K562 (cell line): ENCODE measurements around the gene MED13L. TPM values are rescaled to one million over a fixed set of nuclear protein-coding genes. Genes with fewer than 3 reads are reported as not detected.

Experiments
- FOXP1 ChIP-seq: sonication (generic); formaldehyde crosslinking; IDR thresholded peaks from 2 replicates; pipeline ENCODE4 v1.8.0; 2022; ENCODE audit warnings: mild to moderate bottlenecking, missing genetic modification reagents
- KDM4B ChIP-seq, 2 experiments: fragments of 450-650 bp in 1 of 2; sonication (generic) in 1 of 2; IDR thresholded peaks; 2 replicates each; pipeline ENCODE4 v1.6.1; 2016 to 2017; ENCODE audit warnings: borderline replicate concordance in 2 of 2, antibody characterized with exemption in 1 of 2, low read depth in 1 of 2, mild to moderate bottlenecking in 1 of 2
- LARP7 ChIP-seq: fragments of 450-650 bp; IDR thresholded peaks from 2 replicates; pipeline ENCODE4 v1.6.1; 2016
- RBM34 ChIP-seq: fragments of 200-400 bp; formaldehyde crosslinking; IDR thresholded peaks from 2 replicates; pipeline ENCODE4 v1.6.1; 2018; ENCODE audit warnings: low read length, borderline replicate concordance; ENCODE audit not compliant: insufficient read depth
- SMAD1 ChIP-seq: fragments of 150-350 bp; IDR thresholded peaks from 2 replicates; pipeline ENCODE4 v1.6.1; 2014; ENCODE audit warnings: low read length, low read depth; ENCODE audit not compliant: partially characterized antibody
- ZNF586 ChIP-seq: fragments of 450-650 bp; formaldehyde crosslinking; conservative IDR thresholded peaks from 2 replicates; pipeline ENCODE4 v1.4.0; 2020; ENCODE audit warnings: mild to moderate bottlenecking, moderate library complexity
- ZNF77 ChIP-seq: fragments of 250-450 bp; sonication (Bioruptor Pico); IDR thresholded peaks from 2 replicates; pipeline ENCODE4 v1.5.0; 2020
- polyA plus RNA-seq, 8 experiments: library from polyadenylated mRNA; depleted of rRNA in 4 of 8; stranded (reverse) in 5 of 8; unstranded in 3 of 8; fragments of >200 nt; fragmentation: Nextera tagmentation in 2 of 8; fragmentation: Illumina TruSeq in 1 of 8; extraction: Ambion mirVana in 2 of 8; extraction: Trizol in 1 of 8; gene quantifications; 2 replicates each; pipeline versions ENCODE4 v1.2.1 to v1.2.3, GENCODE V29; 2011 to 2014; ENCODE audit warnings: inconsistent platforms in 1 of 8, missing spikeins in 1 of 8
- total RNA-seq, 7 experiments: library from RNA; depleted of rRNA in 6 of 7; stranded (reverse); fragments of >200 nt in 6 of 7; fragmentation: Illumina TruSeq in 2 of 7; extraction: Trizol in 2 of 7; gene quantifications; 2 replicates each; pipeline versions ENCODE4 v1.2.1 to v1.2.3, GENCODE V29; 2011 to 2021; ENCODE audit warnings: low replicate concordance in 1 of 7
- TF ChIP-seq, protein P1 (sequence below): fragments of 450-650 bp; formaldehyde crosslinking; IDR thresholded peaks from 2 replicates; pipeline ENCODE4 v1.4.0; 2020; ENCODE audit warnings: mild to moderate bottlenecking, moderate library complexity
- TF ChIP-seq, protein P2 (sequence below): fragments of 450-650 bp; IDR thresholded peaks from 2 replicates; pipeline ENCODE4 v1.6.1; 2016; ENCODE audit warnings: mild to moderate bottlenecking, moderate library complexity
- TF ChIP-seq, protein P3 (sequence below): sonication (generic); formaldehyde crosslinking; IDR thresholded peaks from 2 replicates; pipeline ENCODE4 v1.8.0; 2022; ENCODE audit warnings: mild to moderate bottlenecking, missing genetic modification reagents
- TF ChIP-seq, protein P4 (sequence below), 2 experiments: fragments of 450-650 bp; IDR thresholded peaks; 2 replicates each; pipeline ENCODE4 v1.6.1; 2016

MED13L gene
- total and polyA plus RNA-seq, 9 of the 15 experiments (the other 6 are each of a cell fraction or from before 2014, with no cell fraction given), result 13.4 to 90.3 (median 36.9) TPM

DNA sequence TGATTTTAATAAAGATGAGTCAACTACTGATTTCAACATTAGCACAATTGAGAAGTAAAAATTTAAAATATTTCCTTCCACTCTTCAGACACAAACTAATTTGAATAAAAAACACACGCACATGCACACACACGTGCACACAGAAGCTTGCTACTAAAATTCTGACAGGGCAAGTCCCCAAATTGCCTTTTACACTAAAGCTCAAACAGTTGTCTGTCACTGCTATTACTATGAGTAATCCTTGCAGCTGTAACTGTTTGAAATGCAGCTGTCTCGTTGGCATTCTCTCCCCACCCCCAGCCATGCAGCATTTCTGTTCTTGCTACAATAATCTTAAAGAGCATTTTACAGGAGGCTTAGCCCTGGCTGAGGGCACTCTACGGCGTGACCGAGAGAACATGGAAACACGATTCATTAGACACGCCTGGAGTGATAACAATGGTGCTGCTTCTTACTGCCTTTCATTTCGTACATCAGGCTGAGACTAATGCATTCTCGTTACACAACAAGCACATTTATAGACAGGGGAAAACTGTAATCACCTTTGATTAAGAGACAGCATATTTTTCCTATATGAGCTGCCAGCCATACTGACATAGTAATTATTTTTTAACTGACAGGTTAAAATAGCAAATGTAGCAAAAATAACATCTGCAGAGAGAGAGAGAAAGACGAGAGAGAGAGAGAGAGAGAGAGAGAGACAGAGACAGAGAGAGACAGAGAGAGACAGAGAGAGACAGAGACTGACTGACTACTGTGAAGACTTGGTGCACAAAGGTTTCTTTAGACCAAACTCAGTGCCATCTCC is 153.8 kb downstream of the MED13L start (continued):
- TF ChIP-seq KDM4B (IDR thresholded peaks at IDR 0.05; ENCODE audit: borderline replicate concordance in 2 of 2, low read depth in 1 of 2), result no peak
- no peak for TF ChIP-seq ZNF77
- no peak for TF ChIP-seq LARP7
- TF ChIP-seq, protein P1, sequence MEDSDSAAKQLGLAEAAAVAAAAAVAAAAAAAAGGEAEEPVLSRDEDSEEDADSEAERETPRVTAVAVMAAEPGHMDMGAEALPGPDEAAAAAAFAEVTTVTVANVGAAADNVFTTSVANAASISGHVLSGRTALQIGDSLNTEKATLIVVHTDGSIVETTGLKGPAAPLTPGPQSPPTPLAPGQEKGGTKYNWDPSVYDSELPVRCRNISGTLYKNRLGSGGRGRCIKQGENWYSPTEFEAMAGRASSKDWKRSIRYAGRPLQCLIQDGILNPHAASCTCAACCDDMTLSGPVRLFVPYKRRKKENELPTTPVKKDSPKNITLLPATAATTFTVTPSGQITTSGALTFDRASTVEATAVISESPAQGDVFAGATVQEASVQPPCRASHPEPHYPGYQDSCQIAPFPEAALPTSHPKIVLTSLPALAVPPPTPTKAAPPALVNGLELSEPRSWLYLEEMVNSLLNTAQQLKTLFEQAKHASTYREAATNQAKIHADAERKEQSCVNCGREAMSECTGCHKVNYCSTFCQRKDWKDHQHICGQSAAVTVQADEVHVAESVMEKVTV, result no peak
- TF ChIP-seq, protein P2, sequence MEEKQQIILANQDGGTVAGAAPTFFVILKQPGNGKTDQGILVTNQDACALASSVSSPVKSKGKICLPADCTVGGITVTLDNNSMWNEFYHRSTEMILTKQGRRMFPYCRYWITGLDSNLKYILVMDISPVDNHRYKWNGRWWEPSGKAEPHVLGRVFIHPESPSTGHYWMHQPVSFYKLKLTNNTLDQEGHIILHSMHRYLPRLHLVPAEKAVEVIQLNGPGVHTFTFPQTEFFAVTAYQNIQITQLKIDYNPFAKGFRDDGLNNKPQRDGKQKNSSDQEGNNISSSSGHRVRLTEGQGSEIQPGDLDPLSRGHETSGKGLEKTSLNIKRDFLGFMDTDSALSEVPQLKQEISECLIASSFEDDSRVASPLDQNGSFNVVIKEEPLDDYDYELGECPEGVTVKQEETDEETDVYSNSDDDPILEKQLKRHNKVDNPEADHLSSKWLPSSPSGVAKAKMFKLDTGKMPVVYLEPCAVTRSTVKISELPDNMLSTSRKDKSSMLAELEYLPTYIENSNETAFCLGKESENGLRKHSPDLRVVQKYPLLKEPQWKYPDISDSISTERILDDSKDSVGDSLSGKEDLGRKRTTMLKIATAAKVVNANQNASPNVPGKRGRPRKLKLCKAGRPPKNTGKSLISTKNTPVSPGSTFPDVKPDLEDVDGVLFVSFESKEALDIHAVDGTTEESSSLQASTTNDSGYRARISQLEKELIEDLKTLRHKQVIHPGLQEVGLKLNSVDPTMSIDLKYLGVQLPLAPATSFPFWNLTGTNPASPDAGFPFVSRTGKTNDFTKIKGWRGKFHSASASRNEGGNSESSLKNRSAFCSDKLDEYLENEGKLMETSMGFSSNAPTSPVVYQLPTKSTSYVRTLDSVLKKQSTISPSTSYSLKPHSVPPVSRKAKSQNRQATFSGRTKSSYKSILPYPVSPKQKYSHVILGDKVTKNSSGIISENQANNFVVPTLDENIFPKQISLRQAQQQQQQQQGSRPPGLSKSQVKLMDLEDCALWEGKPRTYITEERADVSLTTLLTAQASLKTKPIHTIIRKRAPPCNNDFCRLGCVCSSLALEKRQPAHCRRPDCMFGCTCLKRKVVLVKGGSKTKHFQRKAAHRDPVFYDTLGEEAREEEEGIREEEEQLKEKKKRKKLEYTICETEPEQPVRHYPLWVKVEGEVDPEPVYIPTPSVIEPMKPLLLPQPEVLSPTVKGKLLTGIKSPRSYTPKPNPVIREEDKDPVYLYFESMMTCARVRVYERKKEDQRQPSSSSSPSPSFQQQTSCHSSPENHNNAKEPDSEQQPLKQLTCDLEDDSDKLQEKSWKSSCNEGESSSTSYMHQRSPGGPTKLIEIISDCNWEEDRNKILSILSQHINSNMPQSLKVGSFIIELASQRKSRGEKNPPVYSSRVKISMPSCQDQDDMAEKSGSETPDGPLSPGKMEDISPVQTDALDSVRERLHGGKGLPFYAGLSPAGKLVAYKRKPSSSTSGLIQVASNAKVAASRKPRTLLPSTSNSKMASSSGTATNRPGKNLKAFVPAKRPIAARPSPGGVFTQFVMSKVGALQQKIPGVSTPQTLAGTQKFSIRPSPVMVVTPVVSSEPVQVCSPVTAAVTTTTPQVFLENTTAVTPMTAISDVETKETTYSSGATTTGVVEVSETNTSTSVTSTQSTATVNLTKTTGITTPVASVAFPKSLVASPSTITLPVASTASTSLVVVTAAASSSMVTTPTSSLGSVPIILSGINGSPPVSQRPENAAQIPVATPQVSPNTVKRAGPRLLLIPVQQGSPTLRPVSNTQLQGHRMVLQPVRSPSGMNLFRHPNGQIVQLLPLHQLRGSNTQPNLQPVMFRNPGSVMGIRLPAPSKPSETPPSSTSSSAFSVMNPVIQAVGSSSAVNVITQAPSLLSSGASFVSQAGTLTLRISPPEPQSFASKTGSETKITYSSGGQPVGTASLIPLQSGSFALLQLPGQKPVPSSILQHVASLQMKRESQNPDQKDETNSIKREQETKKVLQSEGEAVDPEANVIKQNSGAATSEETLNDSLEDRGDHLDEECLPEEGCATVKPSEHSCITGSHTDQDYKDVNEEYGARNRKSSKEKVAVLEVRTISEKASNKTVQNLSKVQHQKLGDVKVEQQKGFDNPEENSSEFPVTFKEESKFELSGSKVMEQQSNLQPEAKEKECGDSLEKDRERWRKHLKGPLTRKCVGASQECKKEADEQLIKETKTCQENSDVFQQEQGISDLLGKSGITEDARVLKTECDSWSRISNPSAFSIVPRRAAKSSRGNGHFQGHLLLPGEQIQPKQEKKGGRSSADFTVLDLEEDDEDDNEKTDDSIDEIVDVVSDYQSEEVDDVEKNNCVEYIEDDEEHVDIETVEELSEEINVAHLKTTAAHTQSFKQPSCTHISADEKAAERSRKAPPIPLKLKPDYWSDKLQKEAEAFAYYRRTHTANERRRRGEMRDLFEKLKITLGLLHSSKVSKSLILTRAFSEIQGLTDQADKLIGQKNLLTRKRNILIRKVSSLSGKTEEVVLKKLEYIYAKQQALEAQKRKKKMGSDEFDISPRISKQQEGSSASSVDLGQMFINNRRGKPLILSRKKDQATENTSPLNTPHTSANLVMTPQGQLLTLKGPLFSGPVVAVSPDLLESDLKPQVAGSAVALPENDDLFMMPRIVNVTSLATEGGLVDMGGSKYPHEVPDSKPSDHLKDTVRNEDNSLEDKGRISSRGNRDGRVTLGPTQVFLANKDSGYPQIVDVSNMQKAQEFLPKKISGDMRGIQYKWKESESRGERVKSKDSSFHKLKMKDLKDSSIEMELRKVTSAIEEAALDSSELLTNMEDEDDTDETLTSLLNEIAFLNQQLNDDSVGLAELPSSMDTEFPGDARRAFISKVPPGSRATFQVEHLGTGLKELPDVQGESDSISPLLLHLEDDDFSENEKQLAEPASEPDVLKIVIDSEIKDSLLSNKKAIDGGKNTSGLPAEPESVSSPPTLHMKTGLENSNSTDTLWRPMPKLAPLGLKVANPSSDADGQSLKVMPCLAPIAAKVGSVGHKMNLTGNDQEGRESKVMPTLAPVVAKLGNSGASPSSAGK, result no peak
- TF ChIP-seq, protein P3, sequence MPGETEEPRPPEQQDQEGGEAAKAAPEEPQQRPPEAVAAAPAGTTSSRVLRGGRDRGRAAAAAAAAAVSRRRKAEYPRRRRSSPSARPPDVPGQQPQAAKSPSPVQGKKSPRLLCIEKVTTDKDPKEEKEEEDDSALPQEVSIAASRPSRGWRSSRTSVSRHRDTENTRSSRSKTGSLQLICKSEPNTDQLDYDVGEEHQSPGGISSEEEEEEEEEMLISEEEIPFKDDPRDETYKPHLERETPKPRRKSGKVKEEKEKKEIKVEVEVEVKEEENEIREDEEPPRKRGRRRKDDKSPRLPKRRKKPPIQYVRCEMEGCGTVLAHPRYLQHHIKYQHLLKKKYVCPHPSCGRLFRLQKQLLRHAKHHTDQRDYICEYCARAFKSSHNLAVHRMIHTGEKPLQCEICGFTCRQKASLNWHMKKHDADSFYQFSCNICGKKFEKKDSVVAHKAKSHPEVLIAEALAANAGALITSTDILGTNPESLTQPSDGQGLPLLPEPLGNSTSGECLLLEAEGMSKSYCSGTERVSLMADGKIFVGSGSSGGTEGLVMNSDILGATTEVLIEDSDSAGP (CRISPR knock-in tag), result no peak
- TF ChIP-seq SMAD1, result no peak
- no peak for TF ChIP-seq FOXP1
- TF ChIP-seq, protein P4, sequence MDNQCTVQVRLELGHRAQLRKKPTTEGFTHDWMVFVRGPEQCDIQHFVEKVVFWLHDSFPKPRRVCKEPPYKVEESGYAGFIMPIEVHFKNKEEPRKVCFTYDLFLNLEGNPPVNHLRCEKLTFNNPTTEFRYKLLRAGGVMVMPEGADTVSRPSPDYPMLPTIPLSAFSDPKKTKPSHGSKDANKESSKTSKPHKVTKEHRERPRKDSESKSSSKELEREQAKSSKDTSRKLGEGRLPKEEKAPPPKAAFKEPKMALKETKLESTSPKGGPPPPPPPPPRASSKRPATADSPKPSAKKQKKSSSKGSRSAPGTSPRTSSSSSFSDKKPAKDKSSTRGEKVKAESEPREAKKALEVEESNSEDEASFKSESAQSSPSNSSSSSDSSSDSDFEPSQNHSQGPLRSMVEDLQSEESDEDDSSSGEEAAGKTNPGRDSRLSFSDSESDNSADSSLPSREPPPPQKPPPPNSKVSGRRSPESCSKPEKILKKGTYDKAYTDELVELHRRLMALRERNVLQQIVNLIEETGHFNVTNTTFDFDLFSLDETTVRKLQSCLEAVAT (IDR thresholded peaks at IDR 0.05), result no peak
- TF ChIP-seq ZNF586 (CRISPR knock-in tag), result no peak
- TF ChIP-seq RBM34, result no peak
